ENCODE results near the gene DDIT3. TPM values are rescaled to one million over a fixed set of nuclear protein-coding genes. Genes with fewer than 3 reads are reported as not detected.
A peak's percentile ranks its signal among the peaks of the same experiment; 100 is the strongest.

The DDIT3 gene
- total and polyA plus RNA-seq, 2 of the 4 experiments (the other 2 are of a cell fraction): 19.4 to 54.4 TPM

- Histone ChIP-seq H3K14ac (replicated peaks; ENCODE audit: low read depth, low read length) (no peak overlapping the region), H3K9me1 (ENCODE audit: insufficient read depth, low read length) (peaks cover 6% of the 10 kb centered on the region; the same call in 1 of the 2 replicates), H3K9ac (ENCODE audit: low read depth, low read length) (no peak overlapping the region), H2AFZ (replicated peaks; ENCODE audit: low read length, poor library complexity) (no peak overlapping the region), H2BK20ac (ENCODE audit: low read depth, low read length) (no peak overlapping the region), H2BK5ac (ENCODE audit: low read depth, low read length, poor library complexity, severe bottlenecking) (no peak overlapping the region), H3K36me3 (ENCODE audit: control insufficient read depth, insufficient read depth, low read length) (peaks cover 54% of the 10 kb centered on the region), H3K27me3 (ENCODE audit: control insufficient read depth, insufficient read depth, low read length) (no peaks in the 10 kb centered on the region), H3K4me3 (ENCODE audit: insufficient read depth, low read depth, low read length) (no peak overlapping the region), H3K18ac (ENCODE audit: low read depth, low read length) (no peak overlapping the region), H3K4me2 (ENCODE audit: low read depth, low read length) (no peak overlapping the region), H3K56ac (ENCODE audit: extremely low read depth, insufficient read depth, low read length) (no peak overlapping the region), H4K5ac (ENCODE audit: low read depth, low read length) (no peak overlapping the region), H3K4ac (ENCODE audit: low read depth, low read length) (no peak overlapping the region), H3K27ac (ENCODE audit: insufficient read depth, low read length) (peak overlapping the region; percentile 15; the same call in 1 of the 2 replicates), H3K23ac (ENCODE audit: low read depth, low read length) (no peak overlapping the region), H4K91ac (ENCODE audit: insufficient read depth, low read depth, low read length) (no peak overlapping the region), H3K79me1 (ENCODE audit: low read depth in 1 of 2, low read length in 2 of 2) (peaks cover 15 to 74% of the 10 kb centered on the region in 2 experiments), H2BK120ac (ENCODE audit: low read depth, low read length) (no peak overlapping the region), H4K20me1 (ENCODE audit: insufficient read depth, low read length) (peaks cover 74% of the 10 kb centered on the region), H2AK9ac (replicated peaks; ENCODE audit: low read depth, low read length, poor library complexity) (no peak overlapping the region), H4K8ac (ENCODE audit: low read depth in 2 of 2, low read length in 2 of 2) (no peak overlapping the region), H2AK5ac (ENCODE audit: low read depth, low read length) (no peak overlapping the region), H2BK15ac (ENCODE audit: low read depth, low read length) (no peak overlapping the region), H3K4me1 (ENCODE audit: control insufficient read depth, insufficient read depth, low read length) (peaks cover 12% of the 10 kb centered on the region), H3K9me3 (ENCODE audit: control insufficient read depth, insufficient read depth, low read length) (no peaks in the 10 kb centered on the region)
- POLR2A ChIA-PET (ENCODE audit: unreplicated experiment): no interaction called here
- CTCF ChIA-PET: no interaction called here
- no TSS peak for BruUV-seq (replicated peaks)
- DNase-seq (peak; percentile 72), ATAC-seq (ENCODE audit: low read depth) (no peak)
- intact Hi-C loops (cut with micrococcal nuclease) (no loop called here), dilution Hi-C loops (cut with HindIII; ENCODE audit: low sequenced_read_pairs, unreplicated experiment) (no loop called here), in situ Hi-C loops (cut with MboI; ENCODE audit: low sequenced_read_pairs) (no loop called here)
- TF ChIP-seq NFE2L2 (IDR thresholded peaks at IDR 0.05; ENCODE audit: low read depth, low read length) (0 out of 2 replicates have a peak, but pooled peaks have one; percentile 9), SMC3 (IDR thresholded peaks at IDR 0.05; ENCODE audit: low read depth, low read length) (no peak), POLR2A (IDR thresholded peaks at IDR 0.05; ENCODE audit: low read depth, low read length) (peak; percentile 31; the same call in 1 of the 2 replicates)
- WGBS, 2 experiments (ENCODE audit: extremely low coverage in 2 of 2, insufficient read length in 1 of 2): no CpG with 5 or more reads among the region's 1 CpG
Observed at GRCh38 chr12:57517187-57517586, 3.1 kb downstream of the DDIT3 start.

Data from IMR-90 (cell line).